ENCODE data around the gene PAK1.

- TF ChIP-seq OSR1 (CRISPR knock-in tag; IDR thresholded peaks at IDR 0.05) (no peak), ZNF70 (CRISPR knock-in tag; IDR thresholded peaks at IDR 0.05) (no peak)
Measured at GRCh38 chr11:77345621-77346020, 128.3 kb downstream of the PAK1 start.

Measured in SK-N-SH treated with all-trans-retinoic acid at 6 μM for 48 hours (cell line).